CD14-positive monocyte (primary cell): Measurements from ENCODE around the gene KLHL22. TPM values are rescaled to one million over a fixed set of nuclear protein-coding genes. Genes with fewer than 3 reads are reported as not detected.

Experiments used
- DNase-seq, 3 donors: peaks; one replicate each; pipeline ENCODE4 v3.0.0-alpha.2; 2011 to 2022
- H2AFZ ChIP-seq: 2 replicates; pipeline ENCODE4 v1.6.0; 2012; ENCODE audit warnings: mild to moderate bottlenecking, low read depth, low read length, inconsistent platforms; ENCODE audit not compliant: insufficient read depth, poor library complexity, severe bottlenecking
- H3K27ac ChIP-seq, 2 donors: 1 replicate in 1 of 2; 2 replicates in 1 of 2; pipeline ENCODE4 v1.5.1; 2012 to 2013; ENCODE audit warnings: low read length in 2 of 2, control low read depth in 1 of 2, inconsistent platforms in 1 of 2, low read depth in 1 of 2, mild to moderate bottlenecking in 1 of 2
- H3K27me3 ChIP-seq, 2 donors: one replicate each; pipeline versions ENCODE4 v1.6.0 to v1.6.1; 2011 to 2013; ENCODE audit warnings: low read length in 2 of 2; ENCODE audit not compliant: control insufficient read depth in 2 of 2, insufficient read depth in 2 of 2
- H3K36me3 ChIP-seq, 2 donors: replicated peaks in 1 of 2; 1 replicate in 1 of 2; 2 replicates in 1 of 2; pipeline versions ENCODE4 v1.5.1 to v1.6.1; 2012 to 2013; ENCODE audit warnings: low read length in 2 of 2, control low read depth in 1 of 2, inconsistent platforms in 1 of 2, mild to moderate bottlenecking in 1 of 2; ENCODE audit not compliant: insufficient read depth in 2 of 2, control insufficient read depth in 1 of 2
- H3K4me1 ChIP-seq, 2 donors: 1 replicate in 1 of 2; 2 replicates in 1 of 2; pipeline versions ENCODE4 v1.5.1 to v1.6.1; 2012 to 2013; ENCODE audit warnings: low read length in 2 of 2, control low read depth in 1 of 2, inconsistent platforms in 1 of 2, mild to moderate bottlenecking in 1 of 2, moderate library complexity in 1 of 2; ENCODE audit not compliant: insufficient read depth in 2 of 2, control insufficient read depth in 1 of 2
- H3K4me2 ChIP-seq: replicated peaks from 2 replicates; pipeline ENCODE3; 2012; ENCODE audit warnings: low read length, moderate library complexity, mild to moderate bottlenecking; ENCODE audit not compliant: poor library complexity, severe bottlenecking; ENCODE audit errors: extremely low read depth
- H3K4me3 ChIP-seq, 3 experiments: fragments of 200-600 bp in 1 of 3; sonication (generic) in 1 of 3; replicated peaks in 1 of 3; 1 replicate in 2 of 3; 2 replicates in 1 of 3; pipeline ENCODE4 v1.5.1; 2011 to 2013; ENCODE audit warnings: low read length in 3 of 3, mild to moderate bottlenecking in 3 of 3, control low read depth in 2 of 3, low read depth in 2 of 3, inconsistent platforms in 1 of 3, moderate library complexity in 1 of 3
- H3K79me2 ChIP-seq: 2 replicates; pipeline ENCODE4 v1.6.0; 2012; ENCODE audit warnings: mild to moderate bottlenecking, control low read depth, inconsistent platforms, low read length, moderate library complexity; ENCODE audit not compliant: insufficient read depth
- H3K9ac ChIP-seq: 2 replicates; pipeline ENCODE4 v1.6.0; 2017; ENCODE audit warnings: low read length, mild to moderate bottlenecking; ENCODE audit not compliant: insufficient read depth, poor library complexity, severe bottlenecking
- H3K9me3 ChIP-seq, 2 donors: replicated peaks in 1 of 2; 1 replicate in 1 of 2; 2 replicates in 1 of 2; pipeline versions ENCODE4 v1.5.1 to v1.6.1; 2012 to 2013; ENCODE audit warnings: low read length in 2 of 2, control low read depth in 1 of 2; ENCODE audit not compliant: control insufficient read depth in 1 of 2, insufficient read depth in 1 of 2
- H4K20me1 ChIP-seq: 2 replicates; pipeline ENCODE4 v1.6.0; 2012; ENCODE audit warnings: mild to moderate bottlenecking, low read length, control low read depth, moderate library complexity; ENCODE audit not compliant: insufficient read depth
- H3K27ac Mint-ChIP-seq, 7 donors: one replicate each; pipeline ENCODE4 v1.8.0; 2020; ENCODE audit warnings: mild to moderate bottlenecking in 7 of 7, mixed read lengths in 7 of 7, moderate library complexity in 6 of 7, inconsistent platforms in 2 of 7
- H3K27me3 Mint-ChIP-seq, 3 donors: one replicate each; pipeline ENCODE4 v1.8.0; 2021 to 2022; ENCODE audit warnings: low read depth in 3 of 3, mild to moderate bottlenecking in 3 of 3, mixed read lengths in 3 of 3, moderate library complexity in 3 of 3, inconsistent platforms in 1 of 3
- H3K36me3 Mint-ChIP-seq, 2 donors: one replicate each; pipeline ENCODE4 v1.8.0; 2020; ENCODE audit warnings: mixed read lengths in 2 of 2, inconsistent platforms in 1 of 2, mild to moderate bottlenecking in 1 of 2
- H3K4me1 Mint-ChIP-seq: one replicate; pipeline ENCODE4 v1.8.0; 2020; ENCODE audit warnings: mild to moderate bottlenecking, mixed read lengths
- H3K4me3 Mint-ChIP-seq, 2 donors: one replicate each; pipeline ENCODE4 v1.8.0; 2020; ENCODE audit warnings: mild to moderate bottlenecking in 2 of 2, mixed read lengths in 2 of 2, moderate library complexity in 1 of 2
- H3K9me3 Mint-ChIP-seq, 7 donors: one replicate each; pipeline ENCODE4 v1.8.0; 2020 to 2022; ENCODE audit warnings: mixed read lengths in 7 of 7, mild to moderate bottlenecking in 6 of 7, moderate library complexity in 6 of 7, inconsistent platforms in 2 of 7
- WGBS: methylation state at CpG from one replicate; pipeline ENCODE4 v1.1.5; 2013; ENCODE audit warnings: missing lambda C conversion rate; ENCODE audit not compliant: insufficient coverage; 5-methylcytosine and 5-hydroxymethylcytosine counted together
- intact Hi-C, 2 donors: fragments of 100-400 bp; cut with micrococcal nuclease; formaldehyde crosslinking; loops; one replicate each; pipeline versions ENCODE4 v1.15.0 to v1.15.1; 2023
- polyA plus RNA-seq, 3 donors: library from polyadenylated mRNA; depleted of rRNA in 1 of 3; unstranded in 2 of 3; stranded (reverse) in 1 of 3; fragments of 300-500 nt in 2 of 3; fragments of >200 nt in 1 of 3; fragmentation: Illumina TruSeq in 2 of 3; gene quantifications; 1 replicate in 2 of 3; 2 replicates in 1 of 3; pipeline ENCODE4 v1.2.3, GENCODE V29; 2012 to 2021
- TF ChIP-seq, protein P1 (sequence below): fragments of 200-600 bp; IDR thresholded peaks from one replicate; pipeline ENCODE4 v1.8.0; 2022; ENCODE audit warnings: antibody characterized with exemption, mild to moderate bottlenecking

The KLHL22 gene
- polyA plus RNA-seq, 3 donors = 7.8 to 15.6 (median 9.2) TPM

DNA sequence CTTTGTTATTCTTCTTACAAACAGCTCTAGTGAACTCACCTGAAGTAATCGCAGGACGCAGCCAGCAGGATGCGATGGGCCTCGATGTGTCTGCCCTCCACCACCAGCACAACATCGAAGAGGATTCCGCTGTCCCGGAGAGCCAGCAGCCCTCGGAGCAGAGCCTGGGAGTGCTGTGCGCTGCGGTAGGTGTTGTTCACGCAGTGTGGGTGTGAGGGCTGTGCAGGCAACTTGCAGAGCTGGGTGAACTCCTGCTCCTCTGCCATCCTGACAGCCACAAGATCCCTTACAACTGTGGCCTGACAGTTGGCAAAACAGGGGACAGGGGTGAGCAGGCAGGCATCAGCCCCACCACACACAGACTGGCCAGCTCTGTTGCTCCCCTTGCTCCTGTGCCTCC is 6.6 kb downstream of the KLHL22 start:
- peaks cover 32 to 41% of the 10 kb centered on the region in 2 donors for H3K36me3 Mint-ChIP-seq
- no peak overlapping the region for H3K27ac Mint-ChIP-seq
- no peak overlapping the region for H3K4me2 ChIP-seq
- WGBS = 100% methylated on average over 2 of the region's 11 CpGs
- H3K4me3 Mint-ChIP-seq = no peak overlapping the region
- no peak for DNase-seq
- no peak overlapping the region for H3K27ac ChIP-seq
- H2AFZ ChIP-seq = no peak overlapping the region
- peaks cover 22% of the 10 kb centered on the region for H3K4me1 Mint-ChIP-seq
- no peaks in the 10 kb centered on the region for H3K9me3 Mint-ChIP-seq
- peaks cover 56% of the 10 kb centered on the region for H3K79me2 ChIP-seq
- peaks cover 1 to 3% of the 10 kb centered on the region in 2 donors for H3K4me1 ChIP-seq
- intact Hi-C loops = no loop called here
- H3K36me3 ChIP-seq = peaks cover 15 to 25% of the 10 kb centered on the region in 2 donors
- H3K9me3 ChIP-seq = no peaks in the 10 kb centered on the region
- H4K20me1 ChIP-seq = peaks cover 52% of the 10 kb centered on the region
- no peak overlapping the region for H3K9ac ChIP-seq
- H3K27me3 Mint-ChIP-seq = peaks cover 0 to 2% (median 0%) of the 10 kb centered on the region in 3 donors
- no peaks in the 10 kb centered on the region for H3K27me3 ChIP-seq
- TF ChIP-seq, protein P1, sequence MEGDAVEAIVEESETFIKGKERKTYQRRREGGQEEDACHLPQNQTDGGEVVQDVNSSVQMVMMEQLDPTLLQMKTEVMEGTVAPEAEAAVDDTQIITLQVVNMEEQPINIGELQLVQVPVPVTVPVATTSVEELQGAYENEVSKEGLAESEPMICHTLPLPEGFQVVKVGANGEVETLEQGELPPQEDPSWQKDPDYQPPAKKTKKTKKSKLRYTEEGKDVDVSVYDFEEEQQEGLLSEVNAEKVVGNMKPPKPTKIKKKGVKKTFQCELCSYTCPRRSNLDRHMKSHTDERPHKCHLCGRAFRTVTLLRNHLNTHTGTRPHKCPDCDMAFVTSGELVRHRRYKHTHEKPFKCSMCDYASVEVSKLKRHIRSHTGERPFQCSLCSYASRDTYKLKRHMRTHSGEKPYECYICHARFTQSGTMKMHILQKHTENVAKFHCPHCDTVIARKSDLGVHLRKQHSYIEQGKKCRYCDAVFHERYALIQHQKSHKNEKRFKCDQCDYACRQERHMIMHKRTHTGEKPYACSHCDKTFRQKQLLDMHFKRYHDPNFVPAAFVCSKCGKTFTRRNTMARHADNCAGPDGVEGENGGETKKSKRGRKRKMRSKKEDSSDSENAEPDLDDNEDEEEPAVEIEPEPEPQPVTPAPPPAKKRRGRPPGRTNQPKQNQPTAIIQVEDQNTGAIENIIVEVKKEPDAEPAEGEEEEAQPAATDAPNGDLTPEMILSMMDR = no peak
- H3K4me3 ChIP-seq = no peak overlapping the region

DNA sequence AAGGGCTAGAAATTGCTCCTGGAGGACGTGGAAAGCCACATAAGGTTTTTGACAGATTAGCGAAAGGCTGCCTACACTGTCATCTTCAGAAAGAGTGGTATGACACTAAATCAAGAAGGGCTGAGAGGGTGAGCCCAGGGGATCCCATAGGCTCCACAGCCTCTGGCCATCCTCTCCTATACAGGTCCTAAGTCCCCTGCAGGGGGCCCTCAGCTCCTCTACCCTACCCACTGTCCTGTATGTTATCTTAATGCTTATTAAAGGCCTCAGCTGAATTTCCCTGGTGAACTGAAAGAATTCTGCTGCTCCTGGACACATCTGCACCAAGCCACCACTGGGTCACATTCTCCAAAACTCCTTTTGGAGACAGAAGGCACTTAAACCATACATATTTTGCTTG is 7.9 kb downstream of the KLHL22 start:
- no peak overlapping the region for H3K9ac ChIP-seq
- H3K4me2 ChIP-seq = no peak overlapping the region
- H3K79me2 ChIP-seq = peaks cover 43% of the 10 kb centered on the region
- H3K27me3 ChIP-seq = no peaks in the 10 kb centered on the region
- peaks cover 15 to 35% of the 10 kb centered on the region in 2 donors for H3K36me3 ChIP-seq
- Mint-ChIP-seq H3K9me3 (no peaks in the 10 kb centered on the region), H3K27ac (peak overlapping the region in 1 of 7 donors; percentile 58), H3K4me3 (no peak overlapping the region), H3K36me3 (peaks cover 41 to 52% of the 10 kb centered on the region in 2 donors), H3K4me1 (peaks cover 15% of the 10 kb centered on the region), H3K27me3 (peaks cover 0 to 2% (median 0%) of the 10 kb centered on the region in 3 donors)
- WGBS = 86% methylated on average over 1 of the region's 2 CpGs
- no peak for DNase-seq
- no peak overlapping the region for H3K4me3 ChIP-seq
- intact Hi-C loops = no loop called here
- peaks cover 41% of the 10 kb centered on the region for H4K20me1 ChIP-seq
- no peak overlapping the region for H2AFZ ChIP-seq
- no peaks in the 10 kb centered on the region for H3K4me1 ChIP-seq
- H3K27ac ChIP-seq = no peak overlapping the region
- H3K9me3 ChIP-seq = no peaks in the 10 kb centered on the region
- TF ChIP-seq, protein P1 = no peak
